ENCODE measurements around the gene STON2. TPM values are rescaled to one million over a fixed set of nuclear protein-coding genes. Genes with fewer than 3 reads are reported as not detected.

The STON2 gene
- total and polyA plus RNA-seq, 3 experiments from 2014 or later = 0.22 TPM; not detected in 2

DNA sequence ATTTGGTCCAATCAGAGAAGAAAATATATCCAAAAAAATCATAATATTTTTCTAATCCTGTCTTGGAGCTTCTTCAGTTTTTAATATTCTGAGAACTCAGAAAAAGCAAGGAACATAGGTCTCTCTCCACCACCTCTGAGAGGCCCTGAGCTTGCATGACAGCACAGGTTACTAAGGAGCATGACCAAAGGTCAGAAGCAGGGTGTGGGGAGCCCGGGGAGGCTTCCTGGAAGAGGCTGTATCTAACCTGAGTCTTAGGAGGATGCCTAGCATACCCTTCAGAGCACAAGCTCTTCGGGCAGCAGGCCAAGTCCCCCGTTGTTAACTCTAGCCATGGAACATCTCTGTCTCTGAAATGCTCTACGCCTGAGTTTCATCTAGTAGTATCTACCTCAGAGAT lies 15.7 kb upstream of the STON2 start:
- no peaks in the 10 kb centered on the region for H3K9me3 ChIP-seq (ENCODE audit: low read length)
- POLR2A ChIA-PET = no interaction called here
- no peak overlapping the region for H3K27ac Mint-ChIP-seq

DNA sequence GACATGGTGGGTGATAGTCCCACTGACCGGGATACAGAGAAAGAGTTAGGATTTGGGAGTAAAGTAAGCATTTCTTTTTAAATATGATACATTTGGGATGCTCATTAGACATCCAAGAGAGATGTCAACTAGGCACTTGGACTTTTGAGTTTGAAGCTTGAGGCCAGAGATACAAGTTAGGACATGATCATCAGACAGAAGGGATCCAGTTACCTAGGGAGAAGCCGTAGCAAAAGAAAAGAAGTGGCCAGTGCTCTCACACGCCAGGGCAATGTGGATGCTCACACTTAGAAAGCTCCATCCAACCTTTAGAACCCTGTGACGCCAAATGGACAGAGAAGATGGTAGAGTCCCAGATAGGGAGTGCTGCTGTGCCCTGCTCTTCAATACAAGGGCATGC lies 14.0 kb upstream of the STON2 start:
- Mint-ChIP-seq H3K4me3 (no peak overlapping the region), H3K36me3 (no peaks in the 10 kb centered on the region), H3K9me3 (peaks cover 0 to 3% (median 0%) of the 10 kb centered on the region in 5 donors), H3K27ac (no peak overlapping the region), H3K4me1 (no peaks in the 10 kb centered on the region), H3K27me3 (peaks cover 8 to 38% of the 10 kb centered on the region in 2 donors)
- POLR2A ChIA-PET = no interaction called here
- no peak overlapping the region for H3K4me3 ChIP-seq (ENCODE audit: low read length)
- no peak overlapping the region for H3K27ac ChIP-seq (ENCODE audit: low read depth, low read length)
- CTCF ChIA-PET = no interaction called here
- H3K4me1 ChIP-seq (ENCODE audit: insufficient read depth, low read length) = no peaks in the 10 kb centered on the region
- no peaks in the 10 kb centered on the region for H3K9me3 ChIP-seq (ENCODE audit: low read length)
- DNase-seq = no peak
- no peaks in the 10 kb centered on the region for H3K27me3 ChIP-seq (ENCODE audit: insufficient read depth, low read length, poor library complexity, severe bottlenecking)
- no peaks in the 10 kb centered on the region for H3K36me3 ChIP-seq (ENCODE audit: insufficient read depth, low read length)

More for the DNA sequence above, 15.7 kb upstream of the STON2 start:
- Mint-ChIP-seq H3K27me3 (peaks cover 5 to 28% of the 10 kb centered on the region in 2 donors), H3K4me1 (no peaks in the 10 kb centered on the region), H3K36me3 (no peaks in the 10 kb centered on the region), H3K9me3 (peaks cover 0 to 3% (median 0%) of the 10 kb centered on the region in 5 donors), H3K4me3 (no peak overlapping the region)
- Histone ChIP-seq H3K4me1 (ENCODE audit: insufficient read depth, low read length) (no peaks in the 10 kb centered on the region), H3K27me3 (ENCODE audit: insufficient read depth, low read length, poor library complexity, severe bottlenecking) (no peaks in the 10 kb centered on the region), H3K36me3 (ENCODE audit: insufficient read depth, low read length) (no peaks in the 10 kb centered on the region), H3K4me3 (ENCODE audit: low read length) (no peak overlapping the region), H3K27ac (ENCODE audit: low read depth, low read length) (no peak overlapping the region)
- no peak for DNase-seq
- CTCF ChIA-PET = no interaction called here

DNA sequence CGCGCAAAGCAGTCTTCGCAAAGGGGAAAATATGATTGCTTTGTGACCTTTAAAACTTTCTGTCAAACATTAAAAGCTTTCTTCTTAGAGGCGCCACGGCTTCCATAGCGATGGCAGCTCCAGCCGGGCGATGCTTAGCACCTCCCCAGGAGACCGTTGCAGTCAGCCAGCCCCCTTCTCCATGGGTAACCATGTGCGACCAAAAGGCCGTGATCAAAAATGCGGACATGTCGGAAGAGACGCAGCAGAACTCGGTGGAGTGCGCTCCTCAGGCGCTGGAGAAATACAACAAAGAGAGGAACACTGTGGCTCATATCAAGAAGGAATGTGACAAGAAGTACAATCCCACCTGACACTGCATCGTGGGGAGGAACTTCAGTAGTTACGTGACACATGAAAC lies 12.7 kb upstream of the STON2 start:
- Histone ChIP-seq H3K27ac (ENCODE audit: low read depth, low read length) (no peak overlapping the region), H3K27me3 (ENCODE audit: insufficient read depth, low read length, poor library complexity, severe bottlenecking) (no peaks in the 10 kb centered on the region), H3K9me3 (ENCODE audit: low read length) (no peaks in the 10 kb centered on the region), H3K4me3 (ENCODE audit: low read length) (no peak overlapping the region), H3K4me1 (ENCODE audit: insufficient read depth, low read length) (no peaks in the 10 kb centered on the region), H3K36me3 (ENCODE audit: insufficient read depth, low read length) (no peaks in the 10 kb centered on the region)
- DNase-seq = no peak
- no peaks in the 10 kb centered on the region for H3K4me1 Mint-ChIP-seq
- H3K36me3 Mint-ChIP-seq = no peaks in the 10 kb centered on the region
- POLR2A ChIA-PET = no interaction called here
- CTCF ChIA-PET = no interaction called here
- H3K9me3 Mint-ChIP-seq = peaks cover 0 to 3% (median 0%) of the 10 kb centered on the region in 5 donors
- H3K4me3 Mint-ChIP-seq = no peak overlapping the region
- H3K27ac Mint-ChIP-seq = no peak overlapping the region
- H3K27me3 Mint-ChIP-seq = peaks cover 7 to 47% of the 10 kb centered on the region in 2 donors

DNA sequence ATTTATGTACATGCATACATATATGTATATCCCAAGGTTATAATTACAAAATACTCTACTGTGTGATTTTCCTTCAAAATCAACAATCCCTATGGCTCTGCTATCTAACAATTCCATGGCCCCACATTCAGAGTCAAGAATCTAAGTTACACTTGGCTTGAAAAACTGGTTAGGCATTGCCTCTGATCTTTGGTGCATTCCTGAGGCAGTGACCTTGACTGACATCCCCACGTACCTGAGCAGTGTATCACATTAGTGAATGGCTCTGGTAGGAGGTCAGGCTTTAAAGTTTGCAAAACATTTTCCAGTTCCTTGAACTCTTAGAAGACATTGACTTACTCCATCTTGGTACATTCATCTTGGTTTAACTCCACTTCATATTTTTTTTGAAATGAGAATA lies 8.5 kb upstream of the STON2 start:
- Mint-ChIP-seq H3K9me3 (peaks cover 0 to 3% (median 0%) of the 10 kb centered on the region in 5 donors), H3K27ac (no peak overlapping the region), H3K36me3 (no peaks in the 10 kb centered on the region), H3K4me3 (no peak overlapping the region), H3K27me3 (peaks cover 10 to 49% of the 10 kb centered on the region in 2 donors), H3K4me1 (no peaks in the 10 kb centered on the region)
- no peak overlapping the region for H3K4me3 ChIP-seq (ENCODE audit: low read length)
- no peaks in the 10 kb centered on the region for H3K36me3 ChIP-seq (ENCODE audit: insufficient read depth, low read length)
- DNase-seq = no peak
- no peaks in the 10 kb centered on the region for H3K4me1 ChIP-seq (ENCODE audit: insufficient read depth, low read length)
- H3K9me3 ChIP-seq (ENCODE audit: low read length) = no peaks in the 10 kb centered on the region
- no peaks in the 10 kb centered on the region for H3K27me3 ChIP-seq (ENCODE audit: insufficient read depth, low read length, poor library complexity, severe bottlenecking)
- no peak overlapping the region for H3K27ac ChIP-seq (ENCODE audit: low read depth, low read length)
- CTCF ChIA-PET = no interaction called here
- POLR2A ChIA-PET = no interaction called here

DNA sequence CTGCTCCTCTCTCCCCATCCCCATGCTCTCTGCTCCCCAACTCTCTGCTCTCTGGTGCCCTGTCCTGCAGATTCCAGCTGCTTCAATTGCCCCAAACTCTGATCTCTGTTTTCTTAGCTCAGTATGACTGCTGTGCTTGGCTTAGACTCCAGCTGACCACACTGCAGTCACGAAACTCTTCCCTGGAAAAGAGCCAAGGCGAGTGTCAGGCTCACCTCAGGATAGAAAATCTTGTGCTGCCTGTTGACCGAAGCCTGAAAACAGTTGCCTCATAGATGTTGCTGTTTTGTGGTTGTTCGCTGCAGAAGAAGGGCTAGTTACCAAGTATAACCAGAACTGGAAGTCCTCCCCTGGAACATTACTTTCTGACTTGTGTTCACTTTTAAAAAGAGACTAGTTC lies 6.7 kb upstream of the STON2 start:
- CTCF ChIA-PET = no interaction called here
- no peak overlapping the region for H3K4me3 ChIP-seq (ENCODE audit: low read length)
- Mint-ChIP-seq H3K36me3 (no peaks in the 10 kb centered on the region), H3K27ac (no peak overlapping the region), H3K27me3 (peaks cover 10 to 51% of the 10 kb centered on the region in 2 donors), H3K4me3 (no peak overlapping the region), H3K9me3 (peaks cover 0 to 3% (median 0%) of the 10 kb centered on the region in 5 donors), H3K4me1 (no peaks in the 10 kb centered on the region)
- no peaks in the 10 kb centered on the region for H3K9me3 ChIP-seq (ENCODE audit: low read length)
- H3K36me3 ChIP-seq (ENCODE audit: insufficient read depth, low read length) = no peaks in the 10 kb centered on the region
- POLR2A ChIA-PET = no interaction called here
- H3K27me3 ChIP-seq (ENCODE audit: insufficient read depth, low read length, poor library complexity, severe bottlenecking) = no peaks in the 10 kb centered on the region
- H3K27ac ChIP-seq (ENCODE audit: low read depth, low read length) = no peak overlapping the region
- DNase-seq = no peak
- no peaks in the 10 kb centered on the region for H3K4me1 ChIP-seq (ENCODE audit: insufficient read depth, low read length)

DNA sequence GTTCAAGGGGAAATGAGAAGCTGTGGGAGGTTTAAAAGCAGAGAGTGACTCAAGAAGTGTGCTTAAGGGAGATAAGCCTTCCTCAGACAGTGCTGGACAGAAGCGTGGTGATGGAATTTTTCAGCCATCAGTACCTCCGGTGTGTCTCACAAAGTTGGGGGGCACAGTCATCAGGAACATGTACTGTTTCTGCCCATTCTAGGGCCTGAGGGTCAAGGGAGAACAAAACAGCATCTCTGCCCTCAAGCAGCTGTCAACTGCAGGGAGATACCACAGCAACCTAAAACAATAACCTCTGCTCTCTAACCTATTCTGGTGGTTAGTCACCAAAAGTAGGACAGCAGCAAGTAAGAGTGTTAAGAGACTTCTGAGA lies 2.0 kb upstream of the STON2 start:
- peaks cover 0 to 8% (median 1%) of the 10 kb centered on the region in 3 donors for H3K4me1 Mint-ChIP-seq
- H3K36me3 Mint-ChIP-seq = no peaks in the 10 kb centered on the region
- Histone ChIP-seq H3K9me3 (ENCODE audit: low read length) (no peaks in the 10 kb centered on the region), H3K36me3 (ENCODE audit: insufficient read depth, low read length) (no peaks in the 10 kb centered on the region), H3K4me3 (ENCODE audit: low read length) (no peak overlapping the region), H3K27me3 (ENCODE audit: insufficient read depth, low read length, poor library complexity, severe bottlenecking) (no peaks in the 10 kb centered on the region), H3K27ac (ENCODE audit: low read depth, low read length) (no peak overlapping the region), H3K4me1 (ENCODE audit: insufficient read depth, low read length) (no peaks in the 10 kb centered on the region)
- no peak for DNase-seq
- no peak overlapping the region for H3K4me3 Mint-ChIP-seq
- peaks cover 7 to 24% of the 10 kb centered on the region in 2 donors for H3K27me3 Mint-ChIP-seq
- ChIA-PET CTCF (no interaction called here), POLR2A (no interaction called here)
- no peak overlapping the region for H3K27ac Mint-ChIP-seq
- H3K9me3 Mint-ChIP-seq = peaks cover 0 to 3% (median 0%) of the 10 kb centered on the region in 5 donors

DNA sequence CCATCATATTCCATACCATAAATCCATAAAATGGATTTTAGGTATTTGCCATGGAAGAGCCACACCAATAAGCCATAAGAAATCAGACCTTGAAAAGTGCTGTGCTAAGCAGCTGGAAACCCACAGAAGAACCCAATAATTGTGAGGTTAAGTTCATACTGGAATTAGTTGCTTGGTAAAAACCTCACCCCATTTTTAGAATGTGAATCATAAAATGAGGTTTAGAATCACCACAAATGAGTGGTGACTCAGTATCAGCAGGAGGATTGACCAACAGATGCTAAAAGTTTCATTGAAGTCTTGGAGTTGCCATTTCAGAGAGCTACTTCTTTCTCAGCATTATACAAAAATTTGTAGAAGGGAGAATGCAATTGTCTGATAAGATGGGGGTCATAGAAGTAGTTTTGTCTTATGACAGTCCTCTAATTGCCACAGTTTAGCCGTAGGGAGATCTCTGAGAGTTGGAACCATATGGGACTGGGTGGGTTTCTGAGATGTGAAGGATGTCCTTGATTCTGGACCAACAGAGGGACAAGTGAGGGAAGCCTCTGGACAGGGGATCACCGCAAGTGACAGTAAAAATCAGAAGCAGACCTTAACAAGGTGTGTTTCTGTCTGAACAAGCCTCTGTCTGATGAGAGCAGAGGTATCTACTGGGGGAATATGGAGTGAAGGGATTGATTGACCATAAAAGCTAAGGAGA lies 1.4 kb upstream of the STON2 start:
- no peak for DNase-seq
- peaks cover 0 to 8% (median 1%) of the 10 kb centered on the region in 3 donors for H3K4me1 Mint-ChIP-seq
- POLR2A ChIA-PET = no interaction called here
- H3K36me3 Mint-ChIP-seq = no peaks in the 10 kb centered on the region
- peaks cover 0 to 3% (median 0%) of the 10 kb centered on the region in 5 donors for H3K9me3 Mint-ChIP-seq
- no peak overlapping the region for H3K27ac ChIP-seq (ENCODE audit: low read depth, low read length)
- H3K27me3 ChIP-seq (ENCODE audit: insufficient read depth, low read length, poor library complexity, severe bottlenecking) = no peaks in the 10 kb centered on the region
- peaks cover 3 to 20% of the 10 kb centered on the region in 2 donors for H3K27me3 Mint-ChIP-seq
- H3K27ac Mint-ChIP-seq = no peak overlapping the region
- H3K4me3 Mint-ChIP-seq = no peak overlapping the region
- no peaks in the 10 kb centered on the region for H3K9me3 ChIP-seq (ENCODE audit: low read length)
- H3K36me3 ChIP-seq (ENCODE audit: insufficient read depth, low read length) = no peaks in the 10 kb centered on the region
- H3K4me1 ChIP-seq (ENCODE audit: insufficient read depth, low read length) = no peaks in the 10 kb centered on the region
- CTCF ChIA-PET = no interaction called here
- H3K4me3 ChIP-seq (ENCODE audit: low read length) = no peak overlapping the region

DNA sequence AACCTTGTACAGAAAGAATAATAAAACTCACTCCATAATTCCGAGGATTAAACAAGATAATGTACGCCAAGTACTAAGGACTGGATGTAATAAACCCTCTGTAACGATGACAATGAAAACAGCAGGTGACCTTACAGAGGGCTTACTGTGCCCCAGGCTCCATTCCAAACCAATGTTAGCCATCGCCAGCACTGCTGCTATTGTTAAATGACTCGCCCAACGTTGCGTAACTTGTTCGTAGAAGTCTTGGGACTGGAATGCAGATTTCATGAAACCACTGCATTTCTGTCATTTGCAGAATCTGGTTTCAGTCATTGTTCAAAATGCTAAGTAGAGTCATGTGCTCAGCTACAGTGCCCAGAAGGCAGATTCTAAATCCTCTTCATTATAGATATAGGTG lies 728 bp upstream of the STON2 start:
- no peak for DNase-seq
- Histone ChIP-seq H3K27ac (ENCODE audit: low read depth, low read length) (no peak overlapping the region), H3K4me3 (ENCODE audit: low read length) (no peak overlapping the region), H3K36me3 (ENCODE audit: insufficient read depth, low read length) (no peaks in the 10 kb centered on the region), H3K4me1 (ENCODE audit: insufficient read depth, low read length) (no peaks in the 10 kb centered on the region), H3K27me3 (ENCODE audit: insufficient read depth, low read length, poor library complexity, severe bottlenecking) (no peaks in the 10 kb centered on the region), H3K9me3 (ENCODE audit: low read length) (no peaks in the 10 kb centered on the region)
- H3K27ac Mint-ChIP-seq = no peak overlapping the region
- peaks cover 0 to 3% (median 0%) of the 10 kb centered on the region in 5 donors for H3K9me3 Mint-ChIP-seq
- POLR2A ChIA-PET = no interaction called here
- no peak overlapping the region for H3K4me3 Mint-ChIP-seq
- no peaks in the 10 kb centered on the region for H3K36me3 Mint-ChIP-seq
- H3K4me1 Mint-ChIP-seq = peaks cover 0 to 8% (median 1%) of the 10 kb centered on the region in 3 donors
- H3K27me3 Mint-ChIP-seq = peaks cover 3 to 15% of the 10 kb centered on the region in 2 donors
- CTCF ChIA-PET = no interaction called here

Data from CD8-positive, alpha-beta memory T cell (primary cell).